Prostate gland (tissue), 2 donors: Measurements from ENCODE around the gene MYZAP.

ENCODE experiments used
- CTCF ChIP-seq, 4 experiments: fragments of 200-600 bp in 2 of 4; fragments of 450-650 bp in 2 of 4; sonication (generic) in 2 of 4; IDR thresholded peaks; 1 replicate in 3 of 4; 2 replicates in 1 of 4; pipeline ENCODE4 v1.5.1; 2016 to 2019; ENCODE audit warnings: antibody characterized with exemption in 4 of 4, mild to moderate bottlenecking in 2 of 4, moderate library complexity in 2 of 4
- POLR2A ChIP-seq: fragments of 450-650 bp; IDR thresholded peaks from one replicate; pipeline ENCODE4 v1.6.1; 2016; ENCODE audit warnings: antibody characterized with exemption, mild to moderate bottlenecking

- TF ChIP-seq POLR2A (no peak), CTCF (IDR thresholded peaks at IDR 0.05) (no peak)
These were observed 111.7 kb downstream of the MYZAP start for GRCh38 chr15:57703387-57703786.
